Lower leg skin (tissue), 3 donors: ENCODE results near the gene RHBDF1.

ENCODE experiments used
- POLR2A ChIP-seq, 2 donors: fragments of 450-650 bp; IDR thresholded peaks; one replicate each; pipeline ENCODE4 v1.6.1; 2016 to 2017; ENCODE audit warnings: antibody characterized with exemption in 2 of 2, mild to moderate bottlenecking in 1 of 2, moderate library complexity in 1 of 2
- TF ChIP-seq, protein P1 (sequence below), 3 donors: fragments of 450-650 bp; IDR thresholded peaks; one replicate each; pipeline ENCODE4 v1.5.1; 2016; ENCODE audit warnings: antibody characterized with exemption in 3 of 3, mild to moderate bottlenecking in 3 of 3, moderate library complexity in 2 of 3

DNA sequence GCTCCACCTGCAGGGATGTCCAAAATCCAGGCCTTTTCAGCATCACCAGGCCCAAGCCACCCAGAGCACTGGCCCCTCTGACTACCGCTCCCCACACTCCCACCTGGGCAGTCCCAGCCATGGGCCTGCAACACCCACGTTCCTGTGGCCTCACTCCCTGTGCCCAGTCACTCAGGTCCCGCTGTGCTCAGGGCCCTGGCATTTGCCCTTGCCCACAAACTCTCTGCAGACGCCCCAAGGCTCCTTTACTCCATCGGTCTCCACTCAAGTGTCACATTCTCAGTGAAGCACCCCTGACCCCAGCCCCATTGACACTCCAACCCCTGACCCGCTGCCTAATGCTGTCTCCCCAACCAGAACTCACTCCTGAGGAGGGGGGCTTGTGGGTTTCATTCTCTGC, 29.2 kb upstream of the RHBDF1 start:
- TF ChIP-seq, protein P1, sequence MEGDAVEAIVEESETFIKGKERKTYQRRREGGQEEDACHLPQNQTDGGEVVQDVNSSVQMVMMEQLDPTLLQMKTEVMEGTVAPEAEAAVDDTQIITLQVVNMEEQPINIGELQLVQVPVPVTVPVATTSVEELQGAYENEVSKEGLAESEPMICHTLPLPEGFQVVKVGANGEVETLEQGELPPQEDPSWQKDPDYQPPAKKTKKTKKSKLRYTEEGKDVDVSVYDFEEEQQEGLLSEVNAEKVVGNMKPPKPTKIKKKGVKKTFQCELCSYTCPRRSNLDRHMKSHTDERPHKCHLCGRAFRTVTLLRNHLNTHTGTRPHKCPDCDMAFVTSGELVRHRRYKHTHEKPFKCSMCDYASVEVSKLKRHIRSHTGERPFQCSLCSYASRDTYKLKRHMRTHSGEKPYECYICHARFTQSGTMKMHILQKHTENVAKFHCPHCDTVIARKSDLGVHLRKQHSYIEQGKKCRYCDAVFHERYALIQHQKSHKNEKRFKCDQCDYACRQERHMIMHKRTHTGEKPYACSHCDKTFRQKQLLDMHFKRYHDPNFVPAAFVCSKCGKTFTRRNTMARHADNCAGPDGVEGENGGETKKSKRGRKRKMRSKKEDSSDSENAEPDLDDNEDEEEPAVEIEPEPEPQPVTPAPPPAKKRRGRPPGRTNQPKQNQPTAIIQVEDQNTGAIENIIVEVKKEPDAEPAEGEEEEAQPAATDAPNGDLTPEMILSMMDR (IDR thresholded peaks at IDR 0.05): no peak
- no peak for TF ChIP-seq POLR2A (IDR thresholded peaks at IDR 0.05)
